Hepatic stellate cell (primary cell): ENCODE results near the gene SMIM20.

Experiments used
- DNase-seq: peaks from one replicate; pipeline ENCODE4 v3.0.0; 2011; ENCODE audit warnings: low spot score

The SMIM20 gene

GRCh38 chr4:25926462-25926861 lies 12.4 kb downstream of the SMIM20 start:
- no peak for DNase-seq

- DNase-seq = no peak
Measured at GRCh38 chr4:25927361-25928195, 13.6 kb downstream of the SMIM20 start.

GRCh38 chr4:25928379-25929297 lies 14.6 kb downstream of the SMIM20 start:
- no peak for DNase-seq

GRCh38 chr4:25929298-25929686 lies 15.3 kb downstream of the SMIM20 start:
- no peak for DNase-seq

- DNase-seq = no peak
Measured at GRCh38 chr4:25930731-25931354, 16.8 kb downstream of the SMIM20 start.

- no peak for DNase-seq
Measured at GRCh38 chr4:25936696-25937095, 22.7 kb downstream of the SMIM20 start.

GRCh38 chr4:25937801-25938200 lies 23.8 kb downstream of the SMIM20 start:
- no peak for DNase-seq

- DNase-seq = no peak
Measured at GRCh38 chr4:25938366-25938765, 24.3 kb downstream of the SMIM20 start.

GRCh38 chr4:25938787-25939186 lies 24.8 kb downstream of the SMIM20 start:
- peak; percentile 35 for DNase-seq

- no peak for DNase-seq
Measured at GRCh38 chr4:25939330-25939729, 25.3 kb downstream of the SMIM20 start.

- no peak for DNase-seq
Measured at GRCh38 chr4:25941457-25942221, 27.6 kb downstream of the SMIM20 start.

GRCh38 chr4:25943312-25943711 lies 29.3 kb downstream of the SMIM20 start:
- DNase-seq = no peak

GRCh38 chr4:25943805-25944204 lies 29.8 kb downstream of the SMIM20 start:
- no peak for DNase-seq

- DNase-seq = no peak
Measured at GRCh38 chr4:25948051-25948450, 34.0 kb downstream of the SMIM20 start.

GRCh38 chr4:25949173-25949748 lies 35.2 kb downstream of the SMIM20 start:
- no peak for DNase-seq

- DNase-seq = no peak
Measured at GRCh38 chr4:25949994-25950393, 36.0 kb downstream of the SMIM20 start.

GRCh38 chr4:25950461-25951389 lies 36.7 kb downstream of the SMIM20 start:
- no peak for DNase-seq

- DNase-seq = no peak
Measured at GRCh38 chr4:25951390-25951952, 37.5 kb downstream of the SMIM20 start.

- DNase-seq = no peak
Measured at GRCh38 chr4:25953740-25954139, 39.7 kb downstream of the SMIM20 start.
